ENCODE data around the gene LAMA4.

GRCh38 chr6:112214739-112215269, 39.6 kb downstream of the LAMA4 start:
- TF ChIP-seq POLR2A (IDR thresholded peaks at IDR 0.05): no peak
- TF ChIP-seq, protein P1, sequence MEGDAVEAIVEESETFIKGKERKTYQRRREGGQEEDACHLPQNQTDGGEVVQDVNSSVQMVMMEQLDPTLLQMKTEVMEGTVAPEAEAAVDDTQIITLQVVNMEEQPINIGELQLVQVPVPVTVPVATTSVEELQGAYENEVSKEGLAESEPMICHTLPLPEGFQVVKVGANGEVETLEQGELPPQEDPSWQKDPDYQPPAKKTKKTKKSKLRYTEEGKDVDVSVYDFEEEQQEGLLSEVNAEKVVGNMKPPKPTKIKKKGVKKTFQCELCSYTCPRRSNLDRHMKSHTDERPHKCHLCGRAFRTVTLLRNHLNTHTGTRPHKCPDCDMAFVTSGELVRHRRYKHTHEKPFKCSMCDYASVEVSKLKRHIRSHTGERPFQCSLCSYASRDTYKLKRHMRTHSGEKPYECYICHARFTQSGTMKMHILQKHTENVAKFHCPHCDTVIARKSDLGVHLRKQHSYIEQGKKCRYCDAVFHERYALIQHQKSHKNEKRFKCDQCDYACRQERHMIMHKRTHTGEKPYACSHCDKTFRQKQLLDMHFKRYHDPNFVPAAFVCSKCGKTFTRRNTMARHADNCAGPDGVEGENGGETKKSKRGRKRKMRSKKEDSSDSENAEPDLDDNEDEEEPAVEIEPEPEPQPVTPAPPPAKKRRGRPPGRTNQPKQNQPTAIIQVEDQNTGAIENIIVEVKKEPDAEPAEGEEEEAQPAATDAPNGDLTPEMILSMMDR (IDR thresholded peaks at IDR 0.05): peak in 1 of 6 experiments; percentile 9
